ENCODE results near the gene PPP1CB. TPM values are rescaled to one million over a fixed set of nuclear protein-coding genes. Genes with fewer than 3 reads are reported as not detected.
"Not testable (repeated sequence)": the region's sequence is repeated elsewhere in the genome, so short reads cannot be mapped to it uniquely, and the experiment has no call there.

The PPP1CB gene
- total and polyA plus RNA-seq, 2 donors: 252 to 608 TPM

DNA sequence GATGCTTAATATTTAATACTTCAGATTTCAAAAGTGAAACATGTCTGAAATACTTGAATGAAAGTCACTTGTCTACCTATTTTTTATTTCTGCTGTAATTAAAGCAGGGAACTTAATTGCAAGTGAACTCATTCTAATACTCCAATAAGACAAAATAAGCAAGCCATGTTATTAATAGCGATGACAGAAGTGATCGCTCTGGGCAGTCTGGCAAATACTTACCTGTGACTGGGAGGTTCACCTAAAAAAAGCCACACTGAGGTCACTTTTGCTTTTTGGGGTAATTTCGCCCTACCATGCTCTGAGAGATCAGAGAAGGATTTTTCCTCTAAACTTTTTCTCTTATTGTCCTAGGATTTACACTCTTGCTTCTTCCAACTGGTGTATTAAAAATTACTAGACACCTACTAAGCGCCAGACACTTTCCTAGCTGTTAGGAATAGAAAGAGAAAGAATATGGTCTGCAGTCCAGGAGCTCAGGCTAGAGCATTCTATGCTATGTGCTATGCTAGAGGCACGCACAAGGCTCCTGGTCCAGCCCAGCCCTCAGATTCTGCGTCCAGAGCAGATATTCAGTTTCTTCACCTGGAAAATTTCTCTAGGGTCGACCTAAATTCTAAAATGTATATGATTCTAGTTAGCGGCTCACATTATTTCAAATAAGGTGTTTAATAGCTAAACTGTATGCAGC lies 26.5 kb upstream of the PPP1CB start:
- Histone ChIP-seq H3K27ac (ENCODE audit: low read depth) (no peak overlapping the region), H3K4me3 (ENCODE audit: low read depth, low read length) (no peak overlapping the region), H3K4me1 (ENCODE audit: insufficient read depth) (no peaks in the 10 kb centered on the region), H3K36me3 (ENCODE audit: insufficient read depth) (no peaks in the 10 kb centered on the region)
- 95% methylated on average over 8 of the region's 8 CpGs for WGBS
- DNase-seq (ENCODE audit: extremely low spot score): no peak

GRCh38 chr2:28726177-28726576 lies 25.5 kb upstream of the PPP1CB start:
- no peak overlapping the region for H3K27ac ChIP-seq (ENCODE audit: low read depth)
- WGBS: 97% methylated on average over 4 of the region's 4 CpGs
- H3K4me1 ChIP-seq (ENCODE audit: insufficient read depth): no peaks in the 10 kb centered on the region

DNA sequence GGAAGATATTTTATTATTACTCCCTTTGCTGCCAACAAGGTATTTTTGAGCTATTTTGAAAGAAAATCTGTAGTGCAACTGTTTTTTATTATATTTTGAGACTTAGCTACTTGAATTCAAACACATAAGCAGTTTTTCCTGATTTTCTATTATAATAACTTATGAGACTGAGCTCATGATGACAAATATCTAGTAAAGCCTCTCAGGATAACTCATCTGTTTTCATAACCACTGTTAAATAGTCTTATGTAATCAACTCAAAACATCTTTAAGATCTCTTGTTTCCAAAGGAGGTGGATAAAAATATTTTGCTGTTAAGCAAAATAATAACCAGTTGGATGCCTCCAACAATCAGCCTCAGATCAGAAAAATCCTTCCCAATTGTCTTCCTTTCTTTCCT lies 21.9 kb upstream of the PPP1CB start:
- Histone ChIP-seq H3K4me3 (ENCODE audit: low read depth, low read length) (no peak overlapping the region), H3K4me1 (ENCODE audit: insufficient read depth) (no peaks in the 10 kb centered on the region), H3K36me3 (ENCODE audit: insufficient read depth) (no peaks in the 10 kb centered on the region), H3K27ac (ENCODE audit: low read depth) (no peak overlapping the region)
- no peak for DNase-seq (ENCODE audit: extremely low spot score)

More at GRCh38 chr2:28726177-28726576, 25.5 kb upstream of the PPP1CB start:
- Histone ChIP-seq H3K4me3 (ENCODE audit: low read depth, low read length) (no peak overlapping the region), H3K36me3 (ENCODE audit: insufficient read depth) (no peaks in the 10 kb centered on the region)
- no peak for DNase-seq (ENCODE audit: extremely low spot score)

- H3K4me3 ChIP-seq (ENCODE audit: low read depth, low read length): no peak overlapping the region
- H3K36me3 ChIP-seq (ENCODE audit: insufficient read depth): no peaks in the 10 kb centered on the region
- no peaks in the 10 kb centered on the region for H3K4me1 ChIP-seq (ENCODE audit: insufficient read depth)
- no peak overlapping the region for H3K27ac ChIP-seq (ENCODE audit: low read depth)
- WGBS: 94% methylated on average over 5 of the region's 5 CpGs
- DNase-seq (ENCODE audit: extremely low spot score): no peak
Observed at GRCh38 chr2:28730641-28731146, 20.9 kb upstream of the PPP1CB start.

GRCh38 chr2:28735511-28735910 lies 16.1 kb upstream of the PPP1CB start:
- 65% methylated on average over 6 of the region's 6 CpGs for WGBS
- no peak overlapping the region for H3K4me3 ChIP-seq (ENCODE audit: low read depth, low read length)
- H3K36me3 ChIP-seq (ENCODE audit: insufficient read depth): no peaks in the 10 kb centered on the region
- no peaks in the 10 kb centered on the region for H3K4me1 ChIP-seq (ENCODE audit: insufficient read depth)
- no peak for DNase-seq (ENCODE audit: extremely low spot score)
- no peak overlapping the region for H3K27ac ChIP-seq (ENCODE audit: low read depth)

DNA sequence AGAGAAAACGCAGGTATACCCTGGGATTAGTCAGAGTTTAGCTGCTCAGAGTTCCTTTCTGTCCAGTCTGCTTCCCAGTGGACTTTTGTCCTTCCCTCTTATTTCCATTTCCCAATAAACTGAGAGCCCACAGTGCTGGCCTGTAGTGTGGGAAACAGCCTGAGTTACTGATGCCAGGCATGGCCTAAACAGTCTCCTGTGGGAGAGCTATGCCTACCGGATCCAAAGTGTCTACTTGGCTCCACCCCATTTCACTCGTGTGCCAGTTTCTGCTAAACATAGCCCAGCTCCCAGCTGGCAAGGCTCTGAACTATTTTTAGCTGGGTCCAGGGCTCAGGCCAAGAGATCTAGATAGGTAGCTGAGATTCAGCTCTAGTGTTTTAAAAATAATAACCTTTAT lies 15.6 kb upstream of the PPP1CB start:
- DNase-seq (ENCODE audit: extremely low spot score): no peak
- Histone ChIP-seq H3K4me1 (ENCODE audit: insufficient read depth) (no peaks in the 10 kb centered on the region), H3K36me3 (ENCODE audit: insufficient read depth) (no peaks in the 10 kb centered on the region), H3K27ac (ENCODE audit: low read depth) (no peak overlapping the region), H3K4me3 (ENCODE audit: low read depth, low read length) (no peak overlapping the region)
- WGBS: 30% methylated on average over 3 of the region's 3 CpGs

DNA sequence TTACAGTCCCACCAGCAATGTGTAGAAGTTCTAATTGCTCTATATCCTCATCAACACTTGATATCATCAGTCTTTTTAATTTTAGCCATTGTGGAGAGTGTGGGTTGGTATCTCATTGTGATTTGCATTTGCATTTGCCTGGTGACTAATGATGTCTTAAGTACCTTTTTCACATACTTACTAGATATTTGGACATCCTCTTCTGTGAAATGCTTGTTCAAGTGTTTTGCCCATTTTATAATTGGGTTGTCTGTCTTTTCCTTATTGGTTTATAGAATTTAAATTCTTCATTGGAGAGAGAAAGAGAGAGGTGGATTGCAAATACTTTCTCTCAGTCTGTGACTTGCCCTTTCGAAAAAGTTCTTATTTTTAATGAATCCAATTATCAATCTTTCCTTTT lies 14.0 kb upstream of the PPP1CB start:
- Histone ChIP-seq H3K4me1 (ENCODE audit: insufficient read depth) (no peaks in the 10 kb centered on the region), H3K27ac (ENCODE audit: low read depth) (no peak overlapping the region), H3K36me3 (ENCODE audit: insufficient read depth) (no peaks in the 10 kb centered on the region), H3K4me3 (ENCODE audit: low read depth, low read length) (no peak overlapping the region)
- 100% methylated on average over 1 of the region's 1 CpG for WGBS
- DNase-seq (ENCODE audit: extremely low spot score): no peak

DNA sequence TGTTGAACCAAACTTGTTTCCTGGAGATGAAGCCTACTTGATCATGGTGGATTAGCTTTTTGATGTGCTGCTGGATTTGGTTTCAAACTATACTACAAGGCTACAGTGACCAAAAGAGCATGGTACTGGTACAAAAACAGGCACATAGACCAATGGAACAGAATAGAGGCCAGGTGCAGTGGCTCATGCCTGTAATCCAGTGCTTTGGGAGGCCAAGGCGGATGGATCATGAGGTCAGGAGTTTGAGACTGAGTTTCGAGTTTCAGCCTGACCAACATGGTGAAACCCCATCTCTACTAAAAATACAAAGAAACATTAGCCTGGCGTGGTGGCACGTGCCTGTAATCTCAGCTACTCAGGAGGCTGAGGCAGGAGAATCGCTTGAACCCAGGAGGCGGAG lies 9.0 kb upstream of the PPP1CB start:
- not testable (repeated sequence) for H3K4me1 ChIP-seq (ENCODE audit: insufficient read depth); H3K27ac ChIP-seq (ENCODE audit: low read depth); H3K4me3 ChIP-seq (ENCODE audit: low read depth, low read length); H3K36me3 ChIP-seq (ENCODE audit: insufficient read depth); DNase-seq (ENCODE audit: extremely low spot score)
- WGBS: 97% methylated on average over 6 of the region's 6 CpGs

DNA sequence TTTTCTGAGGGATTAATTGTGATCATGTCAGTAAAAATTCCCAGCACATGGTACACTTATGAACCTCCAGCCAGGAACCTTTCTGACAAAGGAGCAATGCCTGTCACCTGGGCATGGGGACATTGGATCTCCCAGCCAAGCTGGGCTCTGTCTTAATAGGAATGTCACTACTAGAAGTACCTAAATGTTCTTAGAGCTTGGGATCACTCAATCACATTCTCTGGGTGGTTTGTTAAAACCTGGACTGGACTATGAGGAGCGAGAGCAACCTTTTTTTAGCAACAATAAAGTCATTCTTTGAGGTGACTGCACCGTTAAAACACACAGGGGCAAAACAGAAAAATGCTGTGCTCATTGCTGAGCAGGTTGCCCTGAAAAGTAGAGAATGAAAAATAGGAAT lies 6.4 kb upstream of the PPP1CB start:
- H3K36me3 ChIP-seq (ENCODE audit: insufficient read depth): no peaks in the 10 kb centered on the region
- DNase-seq (ENCODE audit: extremely low spot score): no peak
- no peak overlapping the region for H3K4me3 ChIP-seq (ENCODE audit: low read depth, low read length)
- no peak overlapping the region for H3K27ac ChIP-seq (ENCODE audit: low read depth)
- WGBS: 51% methylated on average over 2 of the region's 2 CpGs
- H3K4me1 ChIP-seq (ENCODE audit: insufficient read depth): no peaks in the 10 kb centered on the region

GRCh38 chr2:28745876-28746275 lies 5.8 kb upstream of the PPP1CB start:
- Histone ChIP-seq H3K4me1 (ENCODE audit: insufficient read depth) (no peaks in the 10 kb centered on the region), H3K36me3 (ENCODE audit: insufficient read depth) (no peaks in the 10 kb centered on the region), H3K27ac (ENCODE audit: low read depth) (no peak overlapping the region), H3K4me3 (ENCODE audit: low read depth, low read length) (no peak overlapping the region)
- DNase-seq (ENCODE audit: extremely low spot score): no peak
- WGBS: 87% methylated on average over 4 of the region's 4 CpGs

DNA sequence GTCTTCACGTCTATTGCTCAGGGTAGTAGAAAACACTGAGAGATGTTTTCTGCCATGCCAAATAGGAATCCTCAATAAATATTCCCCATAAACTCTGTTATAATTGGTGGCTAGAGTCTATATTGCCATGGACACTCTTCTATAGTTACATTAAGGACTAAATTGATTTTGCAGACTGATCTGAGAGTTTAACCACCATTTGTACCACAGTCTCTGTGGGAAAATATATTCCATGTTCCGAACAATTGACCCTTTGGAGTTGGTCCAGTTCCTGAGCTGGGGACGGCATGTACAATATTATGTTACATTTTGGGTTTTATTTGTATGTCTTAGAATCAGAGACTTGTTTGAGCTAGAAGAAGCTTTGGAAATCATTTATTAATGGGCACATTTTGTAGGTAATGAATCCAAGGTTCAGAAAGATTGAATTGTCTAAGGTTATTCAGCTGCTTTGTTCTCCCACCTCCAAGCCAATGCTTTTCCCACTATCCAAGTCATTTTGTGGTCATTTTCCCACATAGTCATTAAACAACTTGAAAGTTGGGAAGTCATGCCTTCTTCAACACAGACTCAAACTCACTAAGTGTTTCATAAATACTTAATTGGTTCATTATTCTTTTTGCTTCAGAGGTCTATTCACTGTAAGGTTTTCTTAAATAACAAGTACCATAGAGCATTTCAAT lies 5.1 kb upstream of the PPP1CB start:
- no peak overlapping the region for H3K27ac ChIP-seq (ENCODE audit: low read depth)
- WGBS: 82% methylated on average over 3 of the region's 3 CpGs
- H3K4me1 ChIP-seq (ENCODE audit: insufficient read depth): no peaks in the 10 kb centered on the region
- H3K36me3 ChIP-seq (ENCODE audit: insufficient read depth): no peaks in the 10 kb centered on the region
- no peak overlapping the region for H3K4me3 ChIP-seq (ENCODE audit: low read depth, low read length)
- DNase-seq (ENCODE audit: extremely low spot score): peak; percentile 25

DNA sequence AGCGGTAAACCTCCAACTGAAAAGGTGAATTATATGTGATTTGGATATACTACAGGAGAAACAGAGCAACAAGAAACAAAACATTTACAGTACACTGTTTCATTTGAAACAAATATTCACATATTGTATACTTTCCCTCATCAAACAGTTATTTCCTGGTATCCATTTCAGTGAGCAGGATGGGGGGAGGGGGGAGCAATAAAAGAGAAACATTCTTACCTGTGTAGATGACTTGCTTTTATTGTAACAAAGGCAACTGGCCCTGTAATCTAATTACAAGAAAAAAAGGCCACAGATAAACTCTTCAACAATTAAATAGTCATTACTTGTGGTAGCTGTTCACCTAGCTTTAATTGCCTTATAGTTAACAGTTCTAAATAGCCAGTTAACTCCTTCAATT lies 3.9 kb upstream of the PPP1CB start:
- Histone ChIP-seq H3K4me3 (ENCODE audit: low read depth, low read length) (no peak overlapping the region), H3K4me1 (ENCODE audit: insufficient read depth) (no peaks in the 10 kb centered on the region), H3K36me3 (ENCODE audit: insufficient read depth) (no peaks in the 10 kb centered on the region), H3K27ac (ENCODE audit: low read depth) (no peak overlapping the region)
- DNase-seq (ENCODE audit: extremely low spot score): no peak
- 100% methylated on average over 1 of the region's 1 CpG for WGBS

GRCh38 chr2:28748176-28748575 lies 3.5 kb upstream of the PPP1CB start:
- DNase-seq (ENCODE audit: extremely low spot score): no peak
- no peaks in the 10 kb centered on the region for H3K4me1 ChIP-seq (ENCODE audit: insufficient read depth)
- no peak overlapping the region for H3K27ac ChIP-seq (ENCODE audit: low read depth)
- H3K36me3 ChIP-seq (ENCODE audit: insufficient read depth): no peaks in the 10 kb centered on the region
- WGBS: 89% methylated on average over 2 of the region's 2 CpGs
- no peak overlapping the region for H3K4me3 ChIP-seq (ENCODE audit: low read depth, low read length)

GRCh38 chr2:28748941-28749340 lies 2.7 kb upstream of the PPP1CB start:
- no peak for DNase-seq (ENCODE audit: extremely low spot score)
- no peak overlapping the region for H3K27ac ChIP-seq (ENCODE audit: low read depth)
- no peak overlapping the region for H3K4me3 ChIP-seq (ENCODE audit: low read depth, low read length)
- H3K4me1 ChIP-seq (ENCODE audit: insufficient read depth): no peaks in the 10 kb centered on the region
- no peaks in the 10 kb centered on the region for H3K36me3 ChIP-seq (ENCODE audit: insufficient read depth)
- 92% methylated on average over 1 of the region's 1 CpG for WGBS

Measured in urinary bladder (tissue), 4 donors.